Subcutaneous adipose tissue (tissue), 4 donors: ENCODE results near the gene CAPS. TPM values are rescaled to one million over a fixed set of nuclear protein-coding genes. Genes with fewer than 3 reads are reported as not detected.

Experiments used
- total RNA-seq, 4 donors: library from RNA; depleted of rRNA; stranded (reverse); fragments of >200 nt; gene quantifications; one replicate each; pipeline ENCODE4 v1.1.0, GENCODE V29; 2016
- TF ChIP-seq, protein P1 (sequence below): fragments of 450-650 bp; IDR thresholded peaks from one replicate; pipeline ENCODE4 v1.5.1; 2016; ENCODE audit warnings: low read depth, mild to moderate bottlenecking, control low read depth, antibody characterized with exemption, moderate library complexity

The CAPS gene
- total RNA-seq, 4 donors from 2014 or later, result 1.5 to 13.4 (median 6.6) TPM

DNA sequence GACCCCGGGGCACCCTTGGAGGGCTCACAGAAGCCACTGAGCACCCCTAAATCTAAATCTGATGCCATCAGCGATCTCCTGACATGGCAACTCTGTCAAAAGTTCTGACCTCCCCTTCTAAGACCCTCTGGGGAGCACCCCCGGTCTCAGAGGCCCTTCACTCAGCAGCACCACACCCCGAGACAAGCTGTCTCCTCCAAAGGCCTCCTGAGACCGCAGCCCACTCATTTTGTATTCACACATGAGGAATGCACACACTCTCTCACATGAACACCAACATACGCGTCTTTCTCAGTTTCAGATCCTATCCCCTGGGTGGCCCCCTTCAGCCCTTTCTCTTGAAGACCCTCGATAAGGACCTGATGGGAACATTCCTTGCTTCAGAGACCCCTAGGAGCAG lies 13.1 kb upstream of the CAPS start:
- TF ChIP-seq, protein P1, sequence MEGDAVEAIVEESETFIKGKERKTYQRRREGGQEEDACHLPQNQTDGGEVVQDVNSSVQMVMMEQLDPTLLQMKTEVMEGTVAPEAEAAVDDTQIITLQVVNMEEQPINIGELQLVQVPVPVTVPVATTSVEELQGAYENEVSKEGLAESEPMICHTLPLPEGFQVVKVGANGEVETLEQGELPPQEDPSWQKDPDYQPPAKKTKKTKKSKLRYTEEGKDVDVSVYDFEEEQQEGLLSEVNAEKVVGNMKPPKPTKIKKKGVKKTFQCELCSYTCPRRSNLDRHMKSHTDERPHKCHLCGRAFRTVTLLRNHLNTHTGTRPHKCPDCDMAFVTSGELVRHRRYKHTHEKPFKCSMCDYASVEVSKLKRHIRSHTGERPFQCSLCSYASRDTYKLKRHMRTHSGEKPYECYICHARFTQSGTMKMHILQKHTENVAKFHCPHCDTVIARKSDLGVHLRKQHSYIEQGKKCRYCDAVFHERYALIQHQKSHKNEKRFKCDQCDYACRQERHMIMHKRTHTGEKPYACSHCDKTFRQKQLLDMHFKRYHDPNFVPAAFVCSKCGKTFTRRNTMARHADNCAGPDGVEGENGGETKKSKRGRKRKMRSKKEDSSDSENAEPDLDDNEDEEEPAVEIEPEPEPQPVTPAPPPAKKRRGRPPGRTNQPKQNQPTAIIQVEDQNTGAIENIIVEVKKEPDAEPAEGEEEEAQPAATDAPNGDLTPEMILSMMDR, result no peak

GRCh38 chr19:5903056-5903623 lies 10.9 kb upstream of the CAPS start:
- TF ChIP-seq, protein P1, result no peak

DNA sequence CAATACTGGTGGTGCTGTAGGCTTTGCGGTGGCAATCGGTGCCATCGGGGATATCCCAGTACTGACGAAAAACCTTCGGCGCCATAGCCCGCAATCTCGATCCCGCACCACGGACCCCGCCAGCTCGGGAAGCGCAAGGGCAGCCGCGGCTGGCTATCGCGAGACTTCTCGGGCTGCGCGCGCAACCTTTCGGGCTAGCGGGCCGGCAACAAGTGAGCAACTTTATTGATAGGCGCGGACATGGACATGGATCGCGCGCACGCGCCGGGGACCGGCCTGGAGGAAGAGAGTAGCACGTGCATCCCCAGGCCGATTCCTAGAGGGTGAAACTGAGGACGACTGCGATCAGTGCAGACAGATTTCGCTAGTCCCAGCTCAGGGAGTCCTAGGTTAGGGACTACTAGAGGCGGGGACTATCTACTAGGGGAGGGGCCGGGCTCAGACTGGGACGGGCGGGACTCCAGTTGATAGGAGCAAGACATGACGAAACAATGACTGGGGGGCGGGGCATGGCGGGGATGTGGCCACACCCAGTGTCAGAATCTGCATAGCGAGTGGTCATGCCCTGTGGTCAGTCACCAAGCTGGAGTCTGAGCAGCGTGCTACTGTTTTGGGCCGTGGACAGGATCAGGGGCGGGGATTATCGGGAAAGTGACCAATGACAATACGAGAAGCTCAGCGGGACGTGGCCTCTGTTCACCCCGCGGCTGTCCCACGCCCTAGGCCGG lies 10.3 kb upstream of the CAPS start, which contains the start of gene NDUFA11:
Gene NDUFA11, minus strand, starts transcription at position 167 of the 728 bp plus-strand sequence. Its CDS starts 82 bp downstream, at position 85.
- TF ChIP-seq, protein P1, result no peak

- TF ChIP-seq, protein P1, result no peak
Measured at GRCh38 chr19:5904352-5905113, 9.5 kb upstream of the CAPS start, which contains the start of gene VMAC. VMAC (plus strand) TSS chr19:5904872; CDS start chr19:5904891, 19 bp downstream.

DNA sequence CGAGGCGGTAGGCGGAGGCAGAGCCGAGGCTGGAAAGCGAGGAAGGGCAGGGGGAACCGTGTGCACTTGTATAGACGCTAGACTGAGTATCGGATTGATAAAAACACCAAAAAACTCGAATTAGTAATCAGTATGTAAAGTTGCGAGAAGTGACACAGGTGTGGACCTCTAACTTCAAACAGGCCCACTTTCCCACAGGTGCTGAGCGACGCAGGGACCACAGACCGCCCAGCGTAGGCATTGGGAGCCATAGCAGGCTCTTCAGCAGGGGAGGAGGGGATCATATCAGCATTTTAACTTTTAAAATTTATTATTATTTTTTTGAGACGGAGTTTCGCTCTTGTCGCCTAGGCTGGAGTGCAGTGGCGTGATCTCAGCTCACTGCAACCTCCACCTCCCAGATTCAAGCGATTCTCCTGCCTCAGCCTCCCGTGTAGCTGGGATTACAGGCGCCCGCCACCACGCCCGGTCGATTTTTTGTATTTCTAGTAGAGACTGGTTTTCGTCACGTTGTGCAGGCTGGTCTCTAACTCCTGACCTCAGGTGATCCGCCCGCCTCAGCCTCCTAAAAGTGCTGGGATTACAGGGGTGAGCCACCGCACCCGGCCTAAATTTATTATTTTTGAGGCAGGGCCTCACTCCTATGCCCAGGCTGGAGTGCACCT lies 8.8 kb upstream of the CAPS start:
- TF ChIP-seq, protein P1, result no peak

DNA sequence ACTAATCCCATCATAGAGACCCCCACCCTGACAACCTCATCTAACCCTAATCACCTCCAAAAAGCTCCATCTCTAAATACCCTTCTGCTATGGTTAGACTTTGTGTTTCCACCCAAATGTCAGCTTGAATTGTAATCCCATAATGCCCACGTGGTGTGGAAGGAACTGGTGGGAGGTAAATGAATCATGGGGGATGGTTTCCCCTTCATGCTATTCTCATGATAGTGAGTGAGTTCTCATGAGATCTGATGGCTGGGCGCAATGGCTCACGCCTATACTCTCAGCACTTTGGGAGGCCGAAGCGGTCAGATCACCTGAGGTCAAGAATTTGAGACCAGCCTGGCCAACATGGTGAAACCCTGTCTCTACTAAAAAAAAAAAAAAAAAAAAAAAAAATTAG lies 6.8 kb upstream of the CAPS start:
- TF ChIP-seq, protein P1, result no peak
